Left ventricle myocardium inferior (tissue), 1 donor: ENCODE measurements around the gene MGMT. TPM values are rescaled to one million over a fixed set of nuclear protein-coding genes. Genes with fewer than 3 reads are reported as not detected.

Experiments
- DNase-seq: peaks from one replicate; pipeline ENCODE4 v3.0.0-alpha.2; 2020
- H3K27ac ChIP-seq: fragments of 200-600 bp; replicated peaks from 2 replicates; pipeline ENCODE4 v1.8.0; 2021
- H3K27me3 ChIP-seq: fragments of 200-600 bp; 2 replicates; pipeline ENCODE4 v1.8.0; 2021; ENCODE audit warnings: low read depth
- H3K36me3 ChIP-seq: fragments of 200-600 bp; 2 replicates; pipeline ENCODE4 v1.8.0; 2021
- H3K4me1 ChIP-seq: fragments of 200-600 bp; 2 replicates; pipeline ENCODE4 v1.8.0; 2021
- H3K4me3 ChIP-seq: fragments of 200-600 bp; 2 replicates; pipeline ENCODE4 v1.8.0; 2021; ENCODE audit warnings: mild to moderate bottlenecking, moderate library complexity
- H3K9me3 ChIP-seq: fragments of 200-600 bp; replicated peaks from 2 replicates; pipeline ENCODE4 v1.8.0; 2021
- CTCF ChIP-seq: fragments of 200-600 bp; IDR thresholded peaks from 2 replicates; pipeline ENCODE4 v1.8.0; 2021; ENCODE audit warnings: antibody characterized with exemption, mild to moderate bottlenecking, borderline replicate concordance
- intact Hi-C: fragments of 100-400 bp; cut with micrococcal nuclease; formaldehyde crosslinking; loops from one replicate; pipeline ENCODE4 v1.11.0; 2022
- total RNA-seq: library from RNA; stranded (reverse); fragmentation: NEBNext Ultra II Directional; extraction: Animal tissue kit (Norgen Biotek cat#: 25700); gene quantifications from one replicate; pipeline ENCODE4 v1.2.1, GENCODE V29; 2021
- donor health status: DM: no; HTN: yes; CAD: no; lungs with severe emphysema.

The MGMT gene
- total RNA-seq, 1 donor from 2014 or later: 15.4 TPM

GRCh38 chr10:129756912-129757901 is 290.2 kb downstream of the MGMT start:
- Histone ChIP-seq H3K9me3 (peaks cover 18% of the 10 kb centered on the region), H3K27ac (no peak overlapping the region), H3K4me1 (peaks cover 13% of the 10 kb centered on the region), H3K27me3 (no peaks in the 10 kb centered on the region), H3K36me3 (peaks cover 18% of the 10 kb centered on the region), H3K4me3 (peak overlapping the region; percentile 41)
- no peak for TF ChIP-seq CTCF
- no peak for DNase-seq
- intact Hi-C loops: no loop called here

- DNase-seq: no peak
- no peak overlapping the region for H3K27ac ChIP-seq
These were observed 291.4 kb downstream of the MGMT start for GRCh38 chr10:129758207-129759021.

GRCh38 chr10:129759214-129760002 is 292.4 kb downstream of the MGMT start:
- H3K36me3 ChIP-seq: peaks cover 18% of the 10 kb centered on the region
- TF ChIP-seq CTCF: no peak
- H3K27me3 ChIP-seq: no peaks in the 10 kb centered on the region
- no peak overlapping the region for H3K27ac ChIP-seq
- H3K4me3 ChIP-seq: no peak overlapping the region
- no peak for DNase-seq
- H3K9me3 ChIP-seq: peaks cover 4% of the 10 kb centered on the region
- intact Hi-C loops: no loop called here
- H3K4me1 ChIP-seq: peaks cover 13% of the 10 kb centered on the region

More at GRCh38 chr10:129758207-129759021, 291.4 kb downstream of the MGMT start:
- peaks cover 13% of the 10 kb centered on the region for H3K4me1 ChIP-seq
- TF ChIP-seq CTCF: no peak
- H3K4me3 ChIP-seq: no peak overlapping the region
- no peaks in the 10 kb centered on the region for H3K27me3 ChIP-seq
- H3K9me3 ChIP-seq: peaks cover 7% of the 10 kb centered on the region
- H3K36me3 ChIP-seq: peaks cover 18% of the 10 kb centered on the region
- intact Hi-C loops: no loop called here

GRCh38 chr10:129760003-129760315 is 292.9 kb downstream of the MGMT start:
- no peak for TF ChIP-seq CTCF
- H3K9me3 ChIP-seq: no peaks in the 10 kb centered on the region
- intact Hi-C loops: no loop called here
- H3K4me3 ChIP-seq: no peak overlapping the region
- H3K4me1 ChIP-seq: peaks cover 13% of the 10 kb centered on the region
- DNase-seq: no peak
- no peak overlapping the region for H3K27ac ChIP-seq
- peaks cover 18% of the 10 kb centered on the region for H3K36me3 ChIP-seq
- H3K27me3 ChIP-seq: no peaks in the 10 kb centered on the region

- Histone ChIP-seq H3K9me3 (no peaks in the 10 kb centered on the region), H3K27ac (no peak overlapping the region), H3K36me3 (peaks cover 18% of the 10 kb centered on the region), H3K4me3 (no peak overlapping the region), H3K27me3 (no peaks in the 10 kb centered on the region), H3K4me1 (peaks cover 13% of the 10 kb centered on the region)
- DNase-seq: no peak
- intact Hi-C loops: no loop called here
- no peak for TF ChIP-seq CTCF
These were observed 293.4 kb downstream of the MGMT start for GRCh38 chr10:129760416-129760815.
